GM18870 (cell line): ENCODE measurements around the gene PADI2.

Experiments
- ATAC-seq: cut with Tn5 transposase; IDR thresholded peaks from one replicate; pipeline ENCODE4 v1.9.1; 2021; ENCODE audit warnings: moderate library complexity; ENCODE audit not compliant: unreplicated experiment

The PADI2 gene

GRCh38 chr1:17116643-17117042 lies 2.6 kb downstream of the PADI2 start:
- ATAC-seq: no peak

- ATAC-seq: no peak
Measured at GRCh38 chr1:17113963-17114362, 5.3 kb downstream of the PADI2 start.

- no peak for ATAC-seq
Measured at GRCh38 chr1:17112496-17113236, 6.6 kb downstream of the PADI2 start.

- ATAC-seq: no peak
Measured at GRCh38 chr1:17112076-17112475, 7.2 kb downstream of the PADI2 start.

- ATAC-seq: no peak
Measured at GRCh38 chr1:17110555-17110926, 8.7 kb downstream of the PADI2 start.

GRCh38 chr1:17109892-17110554 lies 9.2 kb downstream of the PADI2 start:
- no peak for ATAC-seq

- no peak for ATAC-seq
Measured at GRCh38 chr1:17108786-17109185, 10.5 kb downstream of the PADI2 start.

GRCh38 chr1:17108360-17108759 lies 10.9 kb downstream of the PADI2 start:
- no peak for ATAC-seq

GRCh38 chr1:17104782-17105181 lies 14.5 kb downstream of the PADI2 start:
- no peak for ATAC-seq

GRCh38 chr1:17102232-17102631 lies 17.0 kb downstream of the PADI2 start:
- ATAC-seq: no peak

GRCh38 chr1:17101261-17101660 lies 18.0 kb downstream of the PADI2 start:
- ATAC-seq: no peak

- ATAC-seq: no peak
Measured at GRCh38 chr1:17099616-17100340, 19.5 kb downstream of the PADI2 start.

GRCh38 chr1:17098446-17099317 lies 20.6 kb downstream of the PADI2 start:
- no peak for ATAC-seq

- no peak for ATAC-seq
Measured at GRCh38 chr1:17097787-17098186, 21.5 kb downstream of the PADI2 start.

- ATAC-seq: no peak
Measured at GRCh38 chr1:17097147-17097546, 22.1 kb downstream of the PADI2 start.

GRCh38 chr1:17096584-17096983 lies 22.7 kb downstream of the PADI2 start:
- no peak for ATAC-seq

GRCh38 chr1:17095141-17095540 lies 24.1 kb downstream of the PADI2 start:
- no peak for ATAC-seq

GRCh38 chr1:17094664-17095063 lies 24.6 kb downstream of the PADI2 start:
- no peak for ATAC-seq

- ATAC-seq: no peak
Measured at GRCh38 chr1:17093822-17094393, 25.3 kb downstream of the PADI2 start.

- ATAC-seq: no peak
Measured at GRCh38 chr1:17091252-17091651, 28.0 kb downstream of the PADI2 start.

GRCh38 chr1:17089506-17089905 lies 29.7 kb downstream of the PADI2 start:
- ATAC-seq: no peak
